Neutrophil (primary cell): ENCODE measurements around the gene CACNA2D1.

Experiments
- H3K27ac ChIP-seq: fragments of 200-600 bp; sonication (generic); 2 replicates; pipeline ENCODE4 v1.5.1; 2016; ENCODE audit warnings: mild to moderate bottlenecking, moderate library complexity
- H3K27me3 ChIP-seq: fragments of 200-600 bp; sonication (generic); 2 replicates; pipeline ENCODE4 v1.6.0; 2016; ENCODE audit warnings: mild to moderate bottlenecking
- H3K36me3 ChIP-seq: fragments of 200-600 bp; sonication (generic); 2 replicates; pipeline ENCODE4 v1.5.1; 2017
- H3K4me1 ChIP-seq, 2 experiments: fragments of 200-600 bp in 1 of 2; sonication (generic) in 1 of 2; 1 replicate in 1 of 2; 2 replicates in 1 of 2; pipeline versions ENCODE4 v1.5.1 to v1.6.1; 2013 to 2016; ENCODE audit warnings: low read depth in 1 of 2, low read length in 1 of 2, mild to moderate bottlenecking in 1 of 2, moderate library complexity in 1 of 2; ENCODE audit not compliant: control insufficient read depth in 1 of 2, insufficient read depth in 1 of 2
- H3K4me3 ChIP-seq, 2 experiments: fragments of 200-600 bp in 1 of 2; sonication (generic) in 1 of 2; 1 replicate in 1 of 2; 2 replicates in 1 of 2; pipeline ENCODE4 v1.5.1; 2013 to 2016; ENCODE audit warnings: low read depth in 1 of 2, low read length in 1 of 2, mild to moderate bottlenecking in 1 of 2, moderate library complexity in 1 of 2
- H3K9me3 ChIP-seq: fragments of 200-600 bp; sonication (generic); 2 replicates; pipeline ENCODE4 v1.5.1; 2016
- CTCF ChIP-seq: fragments of 200-600 bp; sonication (generic); IDR thresholded peaks from 2 replicates; pipeline ENCODE4 v1.5.1; 2016; ENCODE audit warnings: antibody characterized with exemption

The CACNA2D1 gene

DNA sequence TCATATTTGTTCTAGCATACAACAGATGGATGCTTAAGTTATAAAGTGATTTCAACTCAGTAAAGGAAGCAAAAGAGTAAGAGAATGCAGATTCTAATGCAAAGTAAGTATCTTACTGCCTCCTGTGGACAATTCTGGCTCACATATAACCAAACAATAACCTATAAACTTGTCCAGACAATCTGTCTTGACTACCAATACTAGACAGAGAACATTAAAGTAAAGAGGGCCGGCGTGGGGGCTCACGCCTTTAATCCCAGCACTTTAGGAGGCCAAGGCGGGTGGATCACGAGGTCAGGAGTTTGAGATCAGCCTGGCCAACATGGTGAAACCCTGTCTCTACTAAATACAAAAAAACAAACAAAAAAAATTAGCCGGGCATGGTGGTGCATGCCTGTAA lies 329.3 kb downstream of the CACNA2D1 start:
- Histone ChIP-seq H3K4me1 (no peaks in the 10 kb centered on the region), H3K27ac (no peak overlapping the region), H3K27me3 (no peaks in the 10 kb centered on the region), H3K36me3 (no peaks in the 10 kb centered on the region), H3K4me3 (no peak overlapping the region), H3K9me3 (no peaks in the 10 kb centered on the region)
- TF ChIP-seq CTCF: no peak

- H3K4me3 ChIP-seq: no peak overlapping the region
- H3K27me3 ChIP-seq: no peaks in the 10 kb centered on the region
- TF ChIP-seq CTCF: no peak
- H3K4me1 ChIP-seq: no peaks in the 10 kb centered on the region
- no peaks in the 10 kb centered on the region for H3K36me3 ChIP-seq
- H3K9me3 ChIP-seq: no peaks in the 10 kb centered on the region
- no peak overlapping the region for H3K27ac ChIP-seq
Observed at GRCh38 chr7:82110146-82110840, 333.3 kb downstream of the CACNA2D1 start.

DNA sequence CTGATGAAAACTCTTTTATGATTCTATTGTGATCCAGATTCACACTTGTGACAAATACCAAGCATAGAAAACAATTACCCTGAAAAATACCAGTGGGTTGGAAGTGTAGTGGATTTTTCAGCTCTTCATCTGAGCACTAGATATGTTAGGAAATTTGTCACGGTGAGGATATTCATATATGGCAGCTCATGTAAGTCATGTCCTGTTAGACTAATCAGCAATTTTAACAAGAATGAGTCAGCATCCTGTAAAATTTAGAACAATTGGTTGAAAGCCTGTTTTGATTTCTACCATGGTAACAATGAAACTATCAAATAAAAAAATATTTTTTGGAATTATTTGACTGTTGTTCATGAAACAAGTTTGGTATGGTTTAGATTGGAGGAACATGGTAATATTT lies 334.3 kb downstream of the CACNA2D1 start:
- Histone ChIP-seq H3K27me3 (no peaks in the 10 kb centered on the region), H3K4me3 (no peak overlapping the region), H3K4me1 (no peaks in the 10 kb centered on the region), H3K36me3 (no peaks in the 10 kb centered on the region), H3K9me3 (no peaks in the 10 kb centered on the region), H3K27ac (no peak overlapping the region)
- TF ChIP-seq CTCF: no peak

DNA sequence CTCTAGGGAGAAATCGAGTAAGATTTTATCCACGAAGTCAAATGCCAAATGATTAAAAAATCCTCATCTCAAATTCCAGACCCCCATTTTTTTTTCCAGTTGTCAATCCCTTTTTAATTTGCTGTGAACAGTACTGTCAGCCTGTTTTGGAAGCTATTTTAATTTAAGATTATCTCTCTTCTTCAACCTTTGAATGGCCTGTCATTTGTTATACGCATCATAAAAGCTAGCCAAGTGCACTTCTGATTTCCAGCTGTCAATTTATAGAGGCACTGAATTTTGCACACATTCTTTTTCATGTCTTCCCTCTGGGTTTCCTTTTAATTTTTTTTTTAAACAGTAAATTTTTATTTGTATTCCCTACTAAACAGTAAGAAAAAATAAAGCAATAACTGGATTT lies 337.4 kb downstream of the CACNA2D1 start:
- no peaks in the 10 kb centered on the region for H3K9me3 ChIP-seq

GRCh38 chr7:82105463-82105862 lies 338.1 kb downstream of the CACNA2D1 start:
- Histone ChIP-seq H3K4me3 (no peak overlapping the region), H3K27me3 (no peaks in the 10 kb centered on the region), H3K4me1 (no peaks in the 10 kb centered on the region), H3K36me3 (no peaks in the 10 kb centered on the region), H3K9me3 (no peaks in the 10 kb centered on the region), H3K27ac (no peak overlapping the region)
- no peak for TF ChIP-seq CTCF

More for the DNA sequence above, 337.4 kb downstream of the CACNA2D1 start:
- H3K36me3 ChIP-seq: no peaks in the 10 kb centered on the region
- H3K4me3 ChIP-seq: no peak overlapping the region
- no peaks in the 10 kb centered on the region for H3K4me1 ChIP-seq
- H3K27me3 ChIP-seq: no peaks in the 10 kb centered on the region
- no peak for TF ChIP-seq CTCF
- no peak overlapping the region for H3K27ac ChIP-seq
